ENCODE measurements around the gene AUTS2.

GRCh38 chr7:70043015-70043538 lies 444.8 kb downstream of the AUTS2 start:
- TF ChIP-seq CTCF (conservative IDR thresholded peaks at IDR 0.05 in 1 of 2, IDR thresholded peaks at IDR 0.05 in 1 of 2; ENCODE audit: low read depth in 1 of 2, low read length in 2 of 2) (no peak), EZH2 (IDR thresholded peaks at IDR 0.05; ENCODE audit: low read length, missing control alignments) (no peak)
